Measurements from ENCODE around the gene NXPH3.

NXPH3 gene

DNA sequence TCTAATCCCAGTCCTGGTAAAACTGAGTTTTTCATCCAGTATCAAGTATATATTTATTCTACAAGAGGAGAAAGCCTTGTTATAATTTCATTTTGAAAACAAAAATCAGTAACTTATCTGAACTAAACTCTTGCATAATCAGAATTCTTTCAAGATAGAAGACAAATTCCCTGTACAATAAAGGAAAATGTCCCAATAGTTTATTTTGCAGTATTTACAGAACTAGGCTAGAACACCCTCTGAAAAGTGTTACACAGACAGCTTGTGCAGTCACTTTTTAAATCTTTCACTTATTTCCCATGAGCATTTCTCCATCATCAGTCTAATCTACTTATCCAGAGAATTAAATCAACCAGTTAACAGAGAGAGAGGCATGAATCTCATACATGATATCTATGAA, 53.8 kb downstream of the NXPH3 start:
- no peak for DNase-seq (ENCODE audit: low spot score)

DNA sequence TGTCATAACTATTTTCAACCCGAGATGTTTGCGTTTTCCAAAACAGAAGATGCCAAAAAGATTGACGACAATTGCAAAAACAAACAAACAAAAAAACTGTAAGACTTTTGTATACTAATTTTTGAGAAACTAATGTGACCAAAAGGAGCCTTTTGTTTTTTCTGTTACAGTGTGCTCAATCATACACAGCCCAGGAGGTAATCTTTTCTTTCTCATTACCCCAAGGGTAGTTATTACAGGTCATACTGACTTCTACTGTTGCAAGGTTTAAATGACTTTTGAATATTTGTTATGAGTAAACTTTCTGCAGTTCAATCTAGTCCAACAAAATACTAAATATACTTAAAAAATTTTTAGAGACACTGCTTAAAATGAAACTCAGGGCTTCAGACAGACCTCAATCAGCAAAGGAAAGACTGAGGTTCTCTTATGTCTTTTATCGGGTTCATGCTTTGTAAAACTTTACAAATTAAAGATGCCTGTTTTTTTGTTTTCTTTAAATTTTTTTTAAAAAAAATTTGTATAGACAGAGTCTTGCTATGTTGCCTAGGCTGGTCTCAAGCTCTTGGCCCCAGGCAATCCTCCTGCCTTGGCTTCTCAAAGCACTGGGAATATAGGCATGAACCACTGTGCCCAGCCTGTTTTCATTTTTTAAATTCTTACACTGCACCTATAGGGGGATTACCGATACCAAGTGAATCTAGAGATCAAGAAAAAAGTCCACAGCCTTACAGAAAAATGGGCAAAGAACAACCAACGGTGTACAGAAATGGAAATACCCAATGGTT, 54.6 kb downstream of the NXPH3 start:
- no peak for DNase-seq (ENCODE audit: low spot score)

DNA sequence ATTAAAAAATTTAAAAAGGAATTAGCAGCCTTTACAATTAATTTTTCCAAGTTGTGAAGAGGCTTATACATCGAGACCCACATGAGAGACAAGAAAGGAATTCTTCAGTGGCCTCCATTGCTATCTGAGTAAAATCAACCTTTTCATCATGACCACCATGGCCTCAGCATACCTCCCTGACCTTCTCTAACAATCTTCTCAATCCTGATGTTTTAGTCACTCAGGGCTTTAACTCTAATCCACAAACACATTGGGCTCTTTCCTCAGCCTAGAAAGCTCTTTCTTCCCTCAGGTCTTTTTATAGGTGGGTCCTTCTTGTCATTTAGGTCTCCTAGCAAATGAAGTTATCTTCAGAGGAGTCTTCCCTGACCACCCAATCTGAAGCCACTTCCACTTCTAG, 55.8 kb downstream of the NXPH3 start:
- DNase-seq (ENCODE audit: low spot score) = no peak

Data from HuH-7 (cell line).